ENCODE data around the gene TAF7L.

- TF ChIP-seq ZNF274 (IDR thresholded peaks at IDR 0.05; ENCODE audit: low read depth, low read length) (no peak), YY1 (IDR thresholded peaks at IDR 0.05; ENCODE audit: insufficient read depth, insufficient read length) (no peak)
These were observed 32.9 kb downstream of the TAF7L start for GRCh38 chrX:101258259-101258581.
